SKM-1 treated with dmso at 0.1 percent for 144 hours (cell line): ENCODE measurements around the gene ANKRD36.
"Not testable (repeated sequence)": the region's sequence is repeated elsewhere in the genome, so short reads cannot be mapped to it uniquely, and the experiment has no call there.

ENCODE experiments used
- DNase-seq: peaks from one replicate; lab custom pipeline; 2025; ENCODE audit not compliant: unreplicated experiment; lab: John Stamatoyannopoulos, UW

The ANKRD36 gene

GRCh38 chr2:97276232-97276798 lies 163.4 kb downstream of the ANKRD36 start:
- DNase-seq, result not testable (repeated sequence)

- DNase-seq, result not testable (repeated sequence)
These were observed 172.2 kb downstream of the ANKRD36 start for GRCh38 chr2:97285187-97285586.

DNA sequence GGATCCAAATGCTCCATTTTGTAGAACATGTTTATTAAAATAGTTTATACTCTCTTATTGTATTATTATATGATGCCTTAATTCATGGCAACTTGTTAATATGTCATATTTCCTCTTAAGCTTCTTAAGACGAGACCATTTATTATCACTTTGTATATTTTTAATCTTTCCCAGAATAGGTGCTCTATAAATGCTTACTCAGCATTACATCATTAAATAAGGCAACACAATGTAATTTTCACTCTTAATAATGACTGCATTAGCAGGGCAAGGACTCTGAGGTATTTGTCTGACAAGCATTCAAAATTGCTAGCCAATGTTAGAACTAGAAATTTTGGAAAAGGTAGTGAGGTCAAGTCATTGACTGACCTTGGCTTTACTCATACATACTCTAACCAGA lies 180.7 kb downstream of the ANKRD36 start:
- DNase-seq, result not testable (repeated sequence)
